Neural cell (in vitro differentiated cells): ENCODE data around the gene SLC17A9. TPM values are rescaled to one million over a fixed set of nuclear protein-coding genes. Genes with fewer than 3 reads are reported as not detected.

Experiments used
- H2AFZ ChIP-seq: fragments of 200-600, 300-800 bp; sonication (generic), shearing (Covaris generic); 2 replicates; pipeline ENCODE4 v1.6.0; 2014; ENCODE audit warnings: low read depth, mild to moderate bottlenecking, antibody characterized with exemption, low read length, moderate library complexity
- H3F3A ChIP-seq: fragments of 200-600 bp; shearing (Covaris generic); 2 replicates; pipeline ENCODE4 v1.6.1; 2016; ENCODE audit warnings: mild to moderate bottlenecking, moderate library complexity, mixed read lengths, antibody characterized with exemption, low read length; ENCODE audit not compliant: insufficient read depth, poor library complexity, severe bottlenecking
- H3K27ac ChIP-seq: fragments of 200-600, 300-800 bp; sonication (generic), shearing (Covaris generic); 2 replicates; pipeline ENCODE4 v1.5.1; 2014; ENCODE audit warnings: mild to moderate bottlenecking, low read length, moderate library complexity
- H3K27me3 ChIP-seq: fragments of 300-800, 200-600 bp; sonication (generic), shearing (Covaris generic); 2 replicates; pipeline ENCODE4 v1.6.0; 2014; ENCODE audit warnings: mild to moderate bottlenecking, low read depth, low read length, moderate library complexity; ENCODE audit not compliant: insufficient read depth
- H3K36me3 ChIP-seq: fragments of 300-800, 200-600 bp; sonication (generic), shearing (Covaris generic); 2 replicates; pipeline ENCODE4 v1.5.1; 2014; ENCODE audit warnings: mild to moderate bottlenecking, antibody characterized with exemption, low read length, moderate library complexity; ENCODE audit not compliant: insufficient read depth
- H3K4me2 ChIP-seq: fragments of 300-800, 200-600 bp; sonication (generic), shearing (Covaris generic); 2 replicates; pipeline ENCODE4 v1.6.0; 2014; ENCODE audit warnings: mild to moderate bottlenecking, low read length
- H3K4me3 ChIP-seq: fragments of 300-800, 200-600 bp; sonication (generic), shearing (Covaris generic); 2 replicates; pipeline ENCODE4 v1.5.1; 2014; ENCODE audit warnings: mild to moderate bottlenecking, low read length, moderate library complexity
- H3K79me2 ChIP-seq: fragments of 200-600 bp; shearing (Covaris generic); replicated peaks from 2 replicates; pipeline ENCODE4 v1.6.0; 2014; ENCODE audit warnings: mild to moderate bottlenecking, low read length, moderate library complexity; ENCODE audit not compliant: insufficient read depth
- H3K9ac ChIP-seq: fragments of 300-800, 200-600 bp; sonication (generic), shearing (Covaris generic); 2 replicates; pipeline ENCODE4 v1.6.1; 2016; ENCODE audit warnings: mild to moderate bottlenecking, low read length, mixed read lengths
- H3K9me2 ChIP-seq: fragments of 200-600 bp; shearing (Covaris generic); 2 replicates; pipeline ENCODE4 v1.6.1; 2016; ENCODE audit warnings: mild to moderate bottlenecking, low read length, mixed read lengths; ENCODE audit not compliant: insufficient read depth
- H3K9me3 ChIP-seq: fragments of 200-600, 300-800 bp; sonication (generic), shearing (Covaris generic); 2 replicates; pipeline ENCODE4 v1.6.1; 2016; ENCODE audit warnings: mild to moderate bottlenecking, mixed run types, low read length, moderate library complexity, mixed read lengths
- H4K20me1 ChIP-seq: fragments of 200-600 bp; shearing (Covaris generic); 2 replicates; pipeline ENCODE4 v1.6.1; 2016; ENCODE audit warnings: mild to moderate bottlenecking, mixed run types; ENCODE audit not compliant: insufficient read depth
- EP300 ChIP-seq: fragments of 450-650 bp; conservative IDR thresholded peaks from 2 replicates; pipeline ENCODE4 v1.6.1; 2014; ENCODE audit warnings: antibody characterized with exemption, mild to moderate bottlenecking, moderate library complexity; ENCODE audit not compliant: poor library complexity, severe bottlenecking
- EZH2 ChIP-seq: fragments of 200-600, 300-800 bp; shearing (Covaris generic), sonication (generic); IDR thresholded peaks from 2 replicates; pipeline ENCODE4 v1.6.1; 2014; ENCODE audit warnings: antibody characterized with exemption, low read length, borderline replicate concordance, mild to moderate bottlenecking; ENCODE audit not compliant: insufficient read depth, poor library complexity, severe bottlenecking
- MXI1 ChIP-seq: fragments of 450-650 bp; conservative IDR thresholded peaks from 2 replicates; pipeline ENCODE4 v1.6.1; 2014; ENCODE audit warnings: antibody characterized with exemption, mild to moderate bottlenecking; ENCODE audit not compliant: poor library complexity, severe bottlenecking
- POLR2AphosphoS5 ChIP-seq: IDR thresholded peaks from 2 replicates; pipeline ENCODE4 v1.6.1; 2012
- RAD21 ChIP-seq: fragments of 450-650 bp; conservative IDR thresholded peaks from 2 replicates; pipeline ENCODE4 v1.6.1; 2014; ENCODE audit warnings: antibody characterized with exemption, mild to moderate bottlenecking, moderate library complexity
- REST ChIP-seq: IDR thresholded peaks from 2 replicates; pipeline ENCODE4 v1.6.1; 2012; ENCODE audit warnings: borderline replicate concordance
- SMC3 ChIP-seq: fragments of 450-650 bp; conservative IDR thresholded peaks from 2 replicates; pipeline ENCODE4 v1.6.1; 2014; ENCODE audit warnings: antibody characterized with exemption, mild to moderate bottlenecking, moderate library complexity; ENCODE audit not compliant: poor library complexity
- TAF1 ChIP-seq: IDR thresholded peaks from 2 replicates; pipeline ENCODE4 v1.6.1; 2012; ENCODE audit warnings: low read depth
- polyA plus RNA-seq: library from polyadenylated mRNA; depleted of rRNA; stranded (reverse); fragments of >200 nt; gene quantifications from 2 replicates; pipeline ENCODE4 v1.2.3, GENCODE V29; 2014
- TF ChIP-seq, protein P1 (sequence below): fragments of 450-650 bp; IDR thresholded peaks from 2 replicates; pipeline ENCODE4 v1.5.1; 2014; ENCODE audit warnings: antibody characterized with exemption, mild to moderate bottlenecking, moderate library complexity; ENCODE audit not compliant: poor library complexity, severe bottlenecking

The SLC17A9 gene
- polyA plus RNA-seq, 1 donor from 2014 or later = not detected

DNA sequence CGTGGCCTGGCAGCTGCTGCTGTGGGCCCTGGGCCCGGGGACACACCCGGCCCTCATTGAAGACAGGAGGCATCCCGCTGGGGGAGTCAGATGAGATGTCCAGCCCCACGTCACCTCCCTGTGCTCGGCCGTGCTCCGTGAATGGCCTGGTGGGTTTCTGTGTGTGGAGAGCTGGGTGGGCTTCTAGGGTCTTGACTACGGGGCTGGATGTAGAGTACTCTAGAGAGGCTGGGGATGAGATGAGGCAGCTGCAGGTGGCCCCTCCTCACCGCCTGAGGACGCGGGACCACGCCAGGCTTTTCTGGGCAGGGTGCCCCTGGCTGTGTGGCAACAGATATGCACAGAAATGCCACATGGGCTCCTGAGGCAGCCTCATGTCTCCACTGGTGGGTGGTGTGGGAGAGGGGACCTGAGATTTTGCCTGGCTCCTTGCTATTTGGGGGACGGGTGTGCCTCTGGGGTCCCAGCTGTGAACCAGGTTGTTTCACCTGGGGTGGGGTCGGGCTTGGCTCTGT is 62.7 kb downstream of the SLC17A9 start:
- peaks cover 3% of the 10 kb centered on the region for H3K27me3 ChIP-seq

GRCh38 chr20:63015662-63016361 is 63.3 kb downstream of the SLC17A9 start:
- no peak overlapping the region for H3K4me3 ChIP-seq
- TF ChIP-seq, protein P1, sequence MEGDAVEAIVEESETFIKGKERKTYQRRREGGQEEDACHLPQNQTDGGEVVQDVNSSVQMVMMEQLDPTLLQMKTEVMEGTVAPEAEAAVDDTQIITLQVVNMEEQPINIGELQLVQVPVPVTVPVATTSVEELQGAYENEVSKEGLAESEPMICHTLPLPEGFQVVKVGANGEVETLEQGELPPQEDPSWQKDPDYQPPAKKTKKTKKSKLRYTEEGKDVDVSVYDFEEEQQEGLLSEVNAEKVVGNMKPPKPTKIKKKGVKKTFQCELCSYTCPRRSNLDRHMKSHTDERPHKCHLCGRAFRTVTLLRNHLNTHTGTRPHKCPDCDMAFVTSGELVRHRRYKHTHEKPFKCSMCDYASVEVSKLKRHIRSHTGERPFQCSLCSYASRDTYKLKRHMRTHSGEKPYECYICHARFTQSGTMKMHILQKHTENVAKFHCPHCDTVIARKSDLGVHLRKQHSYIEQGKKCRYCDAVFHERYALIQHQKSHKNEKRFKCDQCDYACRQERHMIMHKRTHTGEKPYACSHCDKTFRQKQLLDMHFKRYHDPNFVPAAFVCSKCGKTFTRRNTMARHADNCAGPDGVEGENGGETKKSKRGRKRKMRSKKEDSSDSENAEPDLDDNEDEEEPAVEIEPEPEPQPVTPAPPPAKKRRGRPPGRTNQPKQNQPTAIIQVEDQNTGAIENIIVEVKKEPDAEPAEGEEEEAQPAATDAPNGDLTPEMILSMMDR = no peak
- no peak for TF ChIP-seq RAD21
- TF ChIP-seq MXI1 = no peak
- no peak for TF ChIP-seq TAF1
- TF ChIP-seq EP300 = no peak
- no peak for TF ChIP-seq SMC3
- no peak for TF ChIP-seq POLR2AphosphoS5

More for the DNA sequence above, 62.7 kb downstream of the SLC17A9 start:
- Histone ChIP-seq H3F3A (no peaks in the 10 kb centered on the region), H3K79me2 (no peaks in the 10 kb centered on the region), H4K20me1 (no peaks in the 10 kb centered on the region), H3K36me3 (no peaks in the 10 kb centered on the region), H3K9me3 (peaks cover 3% of the 10 kb centered on the region), H3K9ac (no peak overlapping the region), H3K27ac (no peak overlapping the region), H3K4me3 (no peak overlapping the region), H3K4me2 (no peak overlapping the region), H3K9me2 (no peaks in the 10 kb centered on the region), H2AFZ (no peak overlapping the region)
- TF ChIP-seq RAD21 (no peak), SMC3 (no peak), MXI1 (no peak), EZH2 (no peak), TAF1 (no peak), POLR2AphosphoS5 (no peak), EP300 (no peak), REST (no peak)
- TF ChIP-seq, protein P1 = no peak

More at GRCh38 chr20:63015662-63016361, 63.3 kb downstream of the SLC17A9 start:
- no peaks in the 10 kb centered on the region for H4K20me1 ChIP-seq
- H3K9me2 ChIP-seq = no peaks in the 10 kb centered on the region
- no peak overlapping the region for H3K27ac ChIP-seq
- H3K9me3 ChIP-seq = peaks cover 3% of the 10 kb centered on the region
- no peaks in the 10 kb centered on the region for H3F3A ChIP-seq
- H3K79me2 ChIP-seq = no peaks in the 10 kb centered on the region
- no peak overlapping the region for H3K9ac ChIP-seq
- H3K4me2 ChIP-seq = no peak overlapping the region
- no peak overlapping the region for H2AFZ ChIP-seq
- H3K27me3 ChIP-seq = no peaks in the 10 kb centered on the region
- no peaks in the 10 kb centered on the region for H3K36me3 ChIP-seq
